GM18511 (cell line): ENCODE measurements around the gene AGXT.

Source experiments
- ATAC-seq: cut with Tn5 transposase; IDR thresholded peaks from one replicate; pipeline ENCODE4 v1.9.1; 2021; ENCODE audit warnings: mild to moderate bottlenecking, moderate library complexity; ENCODE audit not compliant: unreplicated experiment

AGXT gene

GRCh38 chr2:240868286-240869108 is at the start of gene AGXT:
Gene AGXT (plus strand): TSS chr2:240868824. CDS start chr2:240868866, 42 bp downstream.
- ATAC-seq: no peak

DNA sequence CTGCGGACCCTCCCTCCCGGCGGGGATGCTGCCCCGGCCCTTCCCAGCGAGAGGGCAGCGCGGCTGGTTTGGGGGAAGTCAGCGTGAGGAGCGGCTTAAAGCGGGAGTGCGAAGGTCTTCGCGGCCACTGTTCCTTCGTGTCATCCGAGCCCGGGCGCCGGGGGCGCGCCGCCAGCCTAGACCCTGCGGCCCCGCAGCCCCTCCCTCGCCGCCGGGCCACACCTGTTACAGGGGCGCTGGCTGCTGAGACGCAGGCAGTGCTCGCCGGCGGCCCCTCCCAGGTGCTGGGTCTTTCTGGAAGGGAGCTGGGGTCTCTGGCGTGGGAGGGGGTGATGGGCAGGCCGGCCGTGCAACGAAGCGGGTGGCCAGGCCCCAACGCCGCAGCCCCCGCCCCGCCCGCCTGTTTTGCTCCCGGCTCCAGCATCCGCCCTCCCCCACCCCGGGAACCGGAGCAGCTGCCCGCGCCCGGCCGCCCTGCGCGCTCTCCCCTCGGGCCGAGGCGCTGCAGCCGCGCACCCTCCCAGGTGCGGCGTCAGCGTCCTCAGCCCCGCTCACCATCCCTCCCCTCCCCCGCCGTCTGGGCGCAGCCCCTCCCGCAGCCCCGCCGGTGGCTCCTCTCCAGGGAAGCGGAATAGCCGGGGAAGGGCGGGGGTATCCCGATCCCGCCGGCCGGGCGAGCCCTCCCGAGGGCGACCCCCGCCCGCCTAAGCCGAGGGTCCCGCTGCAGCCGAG is 49.3 kb upstream of the AGXT start:
- no peak for ATAC-seq

DNA sequence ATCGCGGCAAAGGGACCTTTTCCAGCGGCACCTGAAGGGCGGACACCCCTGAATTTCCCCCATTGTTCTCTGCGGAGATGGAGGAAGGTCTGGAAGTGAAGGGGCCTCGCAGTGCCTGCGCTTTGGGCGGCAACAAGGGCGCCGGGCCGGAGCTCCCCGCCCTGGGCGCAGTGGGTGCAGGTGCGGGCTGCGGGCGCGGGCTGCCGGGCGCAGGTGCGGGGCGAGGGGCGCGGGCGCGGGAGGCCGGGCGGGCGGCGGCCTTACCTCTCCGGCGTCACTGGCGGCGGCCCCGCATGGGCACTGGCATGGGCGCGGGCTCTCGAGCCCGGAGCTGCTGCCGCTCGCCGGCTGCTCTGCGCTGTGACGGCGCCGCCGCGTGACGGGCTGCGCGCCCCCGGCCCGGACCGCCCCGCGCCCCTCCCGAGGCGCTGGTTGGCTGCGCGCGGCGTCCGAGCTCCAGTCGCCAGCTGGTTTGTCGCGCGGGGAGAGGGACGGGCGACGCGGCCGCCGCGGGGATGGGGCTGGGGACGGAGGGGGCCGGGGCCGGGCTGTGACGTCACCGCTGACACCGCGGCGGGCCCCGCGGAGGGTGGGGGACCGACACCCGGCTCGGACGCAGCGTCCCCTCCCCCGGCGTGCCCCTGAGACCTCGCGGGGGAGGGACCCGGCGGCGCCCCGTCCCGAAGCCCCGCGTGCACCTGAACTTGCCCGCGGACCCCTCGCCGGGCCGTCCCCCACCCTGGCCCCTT is 48.6 kb upstream of the AGXT start, which contains the start of gene KIF1A:
KIF1A (minus strand) TSS at position 362 of the 749 bp plus-strand sequence. CDS start 22,467 bp downstream, outside the sequence.
- no peak for ATAC-seq

- no peak for ATAC-seq
Measured at GRCh38 chr2:240820607-240821428, 47.8 kb upstream of the AGXT start.

GRCh38 chr2:240821429-240821778 is 47.2 kb upstream of the AGXT start:
- ATAC-seq: no peak

DNA sequence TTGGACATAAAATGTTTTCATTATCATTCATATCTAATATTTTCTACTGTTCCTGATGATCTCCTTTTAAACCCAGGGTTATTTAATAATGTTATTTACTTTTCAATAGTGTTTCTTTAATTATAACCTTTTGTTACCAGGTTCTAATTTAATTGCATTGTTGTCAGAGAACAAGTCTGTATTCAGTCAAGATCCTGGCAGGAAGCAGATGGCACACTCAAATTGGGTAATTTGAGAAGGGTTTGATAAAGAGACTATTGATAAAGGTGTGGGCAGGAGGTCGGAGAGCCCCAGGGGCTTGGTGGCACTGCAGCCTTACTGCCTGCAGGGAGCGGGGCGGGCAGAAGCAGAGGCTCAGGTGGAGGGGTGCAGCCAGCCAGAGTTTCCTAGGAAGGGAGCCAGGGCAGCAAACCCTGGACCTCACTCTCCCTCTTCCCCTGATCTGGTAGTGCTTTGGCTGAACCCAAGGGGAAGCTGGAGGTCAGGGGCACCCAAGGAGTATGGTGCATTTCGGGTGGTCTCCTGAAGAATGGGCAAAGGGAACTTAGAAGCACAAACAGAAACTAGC is 46.3 kb upstream of the AGXT start:
- no peak for ATAC-seq

GRCh38 chr2:240823449-240824336 is 44.9 kb upstream of the AGXT start:
- ATAC-seq: no peak

GRCh38 chr2:240825476-240825875 is 43.1 kb upstream of the AGXT start:
- ATAC-seq: no peak

- no peak for ATAC-seq
Measured at GRCh38 chr2:240831594-240832204, 36.9 kb upstream of the AGXT start.

- ATAC-seq: peak; percentile 91
Measured at GRCh38 chr2:240832205-240832727, 36.4 kb upstream of the AGXT start.

DNA sequence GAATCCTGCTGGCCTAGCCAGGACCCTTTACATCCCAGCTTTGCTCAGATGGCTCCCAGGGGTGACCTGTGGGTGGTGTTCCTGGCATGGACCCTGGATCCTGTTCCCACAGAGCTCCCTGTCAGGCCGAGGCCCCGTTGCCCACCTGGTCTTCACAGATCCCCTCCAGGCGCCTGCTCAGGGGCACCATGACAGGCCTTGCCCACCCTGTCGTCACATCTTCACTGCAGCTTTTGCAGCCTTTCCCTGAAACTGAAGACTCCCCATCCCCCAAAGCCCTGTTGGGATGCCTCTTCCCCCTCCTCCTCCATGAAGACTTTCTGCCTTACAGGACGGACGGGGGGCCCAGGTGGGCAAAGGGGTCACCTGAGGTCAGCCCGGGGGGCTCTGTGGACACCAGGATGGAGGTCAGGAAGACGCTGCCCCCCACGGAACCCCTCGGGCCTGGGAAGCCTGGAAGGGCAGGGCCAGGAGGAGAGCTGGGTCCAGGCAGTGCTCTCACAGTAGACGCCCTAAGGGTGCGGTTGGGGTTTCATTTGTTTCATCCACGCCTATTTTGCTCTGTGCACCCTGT is 35.6 kb upstream of the AGXT start:
- no peak for ATAC-seq

GRCh38 chr2:240833724-240834285 is 34.8 kb upstream of the AGXT start:
- no peak for ATAC-seq

GRCh38 chr2:240834377-240834975 is 34.1 kb upstream of the AGXT start:
- ATAC-seq: no peak

DNA sequence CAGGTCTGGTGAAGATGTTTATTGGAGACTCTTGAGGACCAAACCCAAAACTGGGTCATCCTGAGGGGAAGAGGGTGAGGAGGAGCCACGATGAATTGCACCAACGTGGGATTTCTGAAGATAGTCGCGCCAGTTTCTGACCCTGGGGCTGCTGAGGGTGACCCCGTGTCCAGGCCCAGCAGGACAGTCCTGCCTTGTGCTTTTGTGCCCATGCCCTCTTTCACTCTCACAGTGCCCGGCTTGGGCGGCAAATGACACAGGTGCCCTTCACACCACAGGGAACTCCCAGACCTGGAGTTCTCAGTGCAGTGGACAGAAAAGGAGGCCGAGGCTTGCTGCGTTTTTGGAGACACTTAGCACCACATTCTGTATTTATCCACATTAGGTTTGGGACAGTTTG is 33.1 kb upstream of the AGXT start:
- no peak for ATAC-seq

- ATAC-seq: no peak
Measured at GRCh38 chr2:240836781-240837467, 31.7 kb upstream of the AGXT start.

DNA sequence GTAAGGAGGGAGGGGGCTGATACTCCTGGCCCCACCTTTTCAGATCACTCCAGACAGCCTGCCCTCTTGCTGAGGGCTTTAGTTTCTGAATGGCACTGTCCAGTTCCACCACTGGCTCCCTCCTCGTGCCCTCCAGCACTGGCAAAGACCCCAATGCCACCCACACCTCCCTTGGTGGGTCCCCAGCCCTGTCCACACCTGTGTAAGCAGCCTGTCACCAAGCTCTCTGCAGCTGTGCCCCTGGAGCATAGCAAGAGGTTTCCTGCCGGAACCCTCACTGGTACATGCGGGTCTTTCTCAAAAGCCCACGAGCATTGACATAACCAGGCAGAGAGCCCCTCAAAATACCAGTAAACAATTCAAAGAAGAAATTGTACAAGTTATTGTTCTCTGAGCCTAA is 31.0 kb upstream of the AGXT start:
- ATAC-seq: no peak
